MCF 10A (cell line): Measurements from ENCODE around the gene KATNAL2. TPM values are rescaled to one million over a fixed set of nuclear protein-coding genes. Genes with fewer than 3 reads are reported as not detected.

Experiments used
- BruUV-seq: library from RNA; stranded (reverse); fragments of 400-500 nt; replicated peaks from 2 replicates; lab custom pipeline; 2021; lab: Mats Ljungman, UMichigan
- CTCF ChIA-PET: fragments of 300-600 bp; sonication (Branson Sonifier 250); formaldehyde crosslinking; extraction: SDS; loops from one replicate; lab custom pipeline; 2021; ENCODE audit warnings: antibody characterized with exemption, inconsistent platforms; lab: Yijun Ruan, JAX
- POLR2A ChIA-PET: fragments of 300-600, 350-650 bp; sonication (Branson Sonifier 250); formaldehyde crosslinking; extraction: SDS; loops from one replicate; lab custom pipeline; 2020; ENCODE audit warnings: antibody characterized with exemption, inconsistent platforms; lab: Yijun Ruan, JAX
- DNase-seq: peaks from one replicate; pipeline ENCODE4 v3.0.0-alpha.2; 2018; ENCODE audit not compliant: unreplicated experiment
- H3K27ac Mint-ChIP-seq: one replicate; pipeline ENCODE4 v1.8.0; 2022; ENCODE audit warnings: mild to moderate bottlenecking, low read depth, mixed read lengths; ENCODE audit not compliant: unreplicated experiment
- H3K27me3 Mint-ChIP-seq: one replicate; pipeline ENCODE4 v1.8.0; 2022; ENCODE audit warnings: mixed read lengths; ENCODE audit not compliant: insufficient read depth, unreplicated experiment
- H3K36me3 Mint-ChIP-seq: one replicate; pipeline ENCODE4 v1.8.0; 2022; ENCODE audit warnings: mild to moderate bottlenecking, moderate library complexity, mixed read lengths; ENCODE audit not compliant: insufficient read depth, unreplicated experiment
- H3K4me1 Mint-ChIP-seq: one replicate; pipeline ENCODE4 v1.8.0; 2022; ENCODE audit warnings: mixed read lengths; ENCODE audit not compliant: insufficient read depth, unreplicated experiment
- H3K4me3 Mint-ChIP-seq: one replicate; pipeline ENCODE4 v1.8.0; 2022; ENCODE audit warnings: mild to moderate bottlenecking, moderate library complexity, mixed read lengths; ENCODE audit not compliant: unreplicated experiment
- H3K9me3 Mint-ChIP-seq: one replicate; pipeline ENCODE4 v1.8.0; 2022; ENCODE audit warnings: mixed read lengths; ENCODE audit not compliant: unreplicated experiment
- CTCF ChIP-seq: fragments of 200-600 bp; IDR thresholded peaks from one replicate; pipeline ENCODE4 v1.8.0; 2022; ENCODE audit warnings: antibody characterized with exemption, mild to moderate bottlenecking; ENCODE audit not compliant: unreplicated experiment
- intact Hi-C: fragments of 100-400 bp; cut with micrococcal nuclease; formaldehyde crosslinking; loops from 2 replicates; pipeline ENCODE4 v1.14.1; 2022
- total RNA-seq: library from RNA; stranded (reverse); gene quantifications from 2 replicates; pipeline ENCODE4 v1.2.3, GENCODE V29; 2022

The KATNAL2 gene
- total RNA-seq, 1 experiment from 2014 or later: 2.1 TPM

- no peaks in the 10 kb centered on the region for H3K27me3 Mint-ChIP-seq
- BruUV-seq: no TSS peak
- H3K27ac Mint-ChIP-seq: peak overlapping the region; percentile 75
- peak overlapping the region; percentile 85 for H3K4me3 Mint-ChIP-seq
- intact Hi-C loops: no loop called here
- H3K36me3 Mint-ChIP-seq: peaks cover 5% of the 10 kb centered on the region
- ChIA-PET POLR2A (interaction anchor here (1.0 to 1.4 kb wide), 2 partner anchors 21 to 46 kb away, joined by 3 to 4 read pairs; no protein-coding TSS in a partner anchor), CTCF (no interaction called here)
- DNase-seq: peak; percentile 38
- no peak for TF ChIP-seq CTCF
- H3K4me1 Mint-ChIP-seq: peaks cover 23% of the 10 kb centered on the region
- no peaks in the 10 kb centered on the region for H3K9me3 Mint-ChIP-seq
Observed at GRCh38 chr18:46916551-46917107, 773 bp upstream of the KATNAL2 start.

GRCh38 chr18:46917803-46918600 is 600 bp downstream of the KATNAL2 start:
- Mint-ChIP-seq H3K36me3 (peaks cover 5% of the 10 kb centered on the region), H3K9me3 (no peaks in the 10 kb centered on the region), H3K4me3 (peak overlapping the region; percentile 85), H3K4me1 (peaks cover 23% of the 10 kb centered on the region), H3K27ac (peak overlapping the region; percentile 75), H3K27me3 (no peaks in the 10 kb centered on the region)
- BruUV-seq: TSS peak; percentile 66
- ChIA-PET CTCF (interaction anchor here (0.7 kb wide), 1 partner anchor 273 kb away, joined by 4 read pairs; no protein-coding TSS in a partner anchor), POLR2A (interaction anchor here (0.6 to 1.4 kb wide), 7 partner anchors 8 to 860 kb away, joined by 3 to 6 read pairs (median 3); no protein-coding TSS in a partner anchor)
- intact Hi-C loops: no loop called here
- DNase-seq: no peak
- TF ChIP-seq CTCF: no peak

GRCh38 chr18:46920067-46920466 is 2.7 kb downstream of the KATNAL2 start:
- H3K36me3 Mint-ChIP-seq: peaks cover 5% of the 10 kb centered on the region
- TF ChIP-seq CTCF: no peak
- CTCF ChIA-PET: no interaction called here
- H3K9me3 Mint-ChIP-seq: no peaks in the 10 kb centered on the region
- no peaks in the 10 kb centered on the region for H3K27me3 Mint-ChIP-seq
- no peak for DNase-seq
- H3K4me1 Mint-ChIP-seq: peaks cover 17% of the 10 kb centered on the region
- POLR2A ChIA-PET: no interaction called here
- H3K4me3 Mint-ChIP-seq: no peak overlapping the region
- intact Hi-C loops: no loop called here
- BruUV-seq: no TSS peak
- no peak overlapping the region for H3K27ac Mint-ChIP-seq

GRCh38 chr18:46920653-46921052 is 3.3 kb downstream of the KATNAL2 start:
- Mint-ChIP-seq H3K4me3 (no peak overlapping the region), H3K4me1 (peaks cover 11% of the 10 kb centered on the region), H3K36me3 (peaks cover 5% of the 10 kb centered on the region), H3K27ac (no peak overlapping the region), H3K27me3 (no peaks in the 10 kb centered on the region), H3K9me3 (no peaks in the 10 kb centered on the region)
- CTCF ChIA-PET: no interaction called here
- POLR2A ChIA-PET: no interaction called here
- no peak for TF ChIP-seq CTCF
- DNase-seq: no peak
- intact Hi-C loops: no loop called here
- no TSS peak for BruUV-seq
